ENCODE results near the gene CABCOCO1.

DNA sequence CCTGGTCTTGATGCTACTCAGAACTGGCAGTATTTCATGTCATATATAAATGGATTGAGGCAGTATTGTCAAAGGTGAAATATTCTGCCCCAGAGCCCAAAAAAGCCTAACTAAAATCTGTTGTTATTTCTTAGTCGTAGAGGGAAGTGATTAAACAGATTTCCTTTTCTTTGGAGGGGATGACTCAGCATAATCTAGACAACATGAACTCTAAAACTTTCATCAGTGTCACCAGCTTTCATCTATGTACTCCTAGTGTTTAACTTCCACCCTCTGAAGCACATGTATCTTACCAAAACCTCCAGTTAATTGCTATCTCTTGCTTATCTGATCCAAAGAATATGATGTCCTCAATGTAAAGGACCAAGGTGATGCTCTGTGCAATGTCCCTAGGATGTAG is 141.7 kb downstream of the CABCOCO1 start:
- TF ChIP-seq, protein P1, sequence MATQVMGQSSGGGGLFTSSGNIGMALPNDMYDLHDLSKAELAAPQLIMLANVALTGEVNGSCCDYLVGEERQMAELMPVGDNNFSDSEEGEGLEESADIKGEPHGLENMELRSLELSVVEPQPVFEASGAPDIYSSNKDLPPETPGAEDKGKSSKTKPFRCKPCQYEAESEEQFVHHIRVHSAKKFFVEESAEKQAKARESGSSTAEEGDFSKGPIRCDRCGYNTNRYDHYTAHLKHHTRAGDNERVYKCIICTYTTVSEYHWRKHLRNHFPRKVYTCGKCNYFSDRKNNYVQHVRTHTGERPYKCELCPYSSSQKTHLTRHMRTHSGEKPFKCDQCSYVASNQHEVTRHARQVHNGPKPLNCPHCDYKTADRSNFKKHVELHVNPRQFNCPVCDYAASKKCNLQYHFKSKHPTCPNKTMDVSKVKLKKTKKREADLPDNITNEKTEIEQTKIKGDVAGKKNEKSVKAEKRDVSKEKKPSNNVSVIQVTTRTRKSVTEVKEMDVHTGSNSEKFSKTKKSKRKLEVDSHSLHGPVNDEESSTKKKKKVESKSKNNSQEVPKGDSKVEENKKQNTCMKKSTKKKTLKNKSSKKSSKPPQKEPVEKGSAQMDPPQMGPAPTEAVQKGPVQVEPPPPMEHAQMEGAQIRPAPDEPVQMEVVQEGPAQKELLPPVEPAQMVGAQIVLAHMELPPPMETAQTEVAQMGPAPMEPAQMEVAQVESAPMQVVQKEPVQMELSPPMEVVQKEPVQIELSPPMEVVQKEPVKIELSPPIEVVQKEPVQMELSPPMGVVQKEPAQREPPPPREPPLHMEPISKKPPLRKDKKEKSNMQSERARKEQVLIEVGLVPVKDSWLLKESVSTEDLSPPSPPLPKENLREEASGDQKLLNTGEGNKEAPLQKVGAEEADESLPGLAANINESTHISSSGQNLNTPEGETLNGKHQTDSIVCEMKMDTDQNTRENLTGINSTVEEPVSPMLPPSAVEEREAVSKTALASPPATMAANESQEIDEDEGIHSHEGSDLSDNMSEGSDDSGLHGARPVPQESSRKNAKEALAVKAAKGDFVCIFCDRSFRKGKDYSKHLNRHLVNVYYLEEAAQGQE (IDR thresholded peaks at IDR 0.05; ENCODE audit: low read depth): no peak
- TF ChIP-seq, protein P2, sequence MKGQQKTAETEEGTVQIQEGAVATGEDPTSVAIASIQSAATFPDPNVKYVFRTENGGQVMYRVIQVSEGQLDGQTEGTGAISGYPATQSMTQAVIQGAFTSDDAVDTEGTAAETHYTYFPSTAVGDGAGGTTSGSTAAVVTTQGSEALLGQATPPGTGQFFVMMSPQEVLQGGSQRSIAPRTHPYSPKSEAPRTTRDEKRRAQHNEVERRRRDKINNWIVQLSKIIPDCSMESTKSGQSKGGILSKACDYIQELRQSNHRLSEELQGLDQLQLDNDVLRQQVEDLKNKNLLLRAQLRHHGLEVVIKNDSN (IDR thresholded peaks at IDR 0.05): no peak
